HG02759 (cell line): ENCODE measurements around the gene CAMK1G.

Source experiments
- ATAC-seq: cut with Tn5 transposase; IDR thresholded peaks from one replicate; pipeline ENCODE4 v1.9.1; 2021; ENCODE audit warnings: mild to moderate bottlenecking, moderate library complexity; ENCODE audit not compliant: unreplicated experiment

CAMK1G gene

DNA sequence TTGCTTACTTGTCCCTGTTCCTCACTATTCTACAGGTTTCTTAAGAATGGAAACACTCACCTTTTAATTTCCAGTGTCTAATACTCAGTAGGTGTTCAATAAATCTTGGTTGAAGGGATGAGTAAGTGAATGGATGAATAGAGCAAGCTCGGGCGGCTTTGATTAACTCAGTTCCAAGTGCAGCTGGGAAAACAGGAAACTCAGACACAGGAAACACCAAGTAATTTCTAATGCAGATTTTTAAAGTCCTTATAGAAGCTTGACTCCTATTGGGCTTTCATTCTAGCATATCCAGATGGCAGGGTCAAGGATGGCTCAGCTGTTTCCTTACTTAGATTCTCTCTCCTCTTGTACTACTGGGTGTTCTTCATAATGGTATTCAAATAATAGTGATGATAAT, 14.0 kb downstream of the CAMK1G start:
- ATAC-seq: no peak

DNA sequence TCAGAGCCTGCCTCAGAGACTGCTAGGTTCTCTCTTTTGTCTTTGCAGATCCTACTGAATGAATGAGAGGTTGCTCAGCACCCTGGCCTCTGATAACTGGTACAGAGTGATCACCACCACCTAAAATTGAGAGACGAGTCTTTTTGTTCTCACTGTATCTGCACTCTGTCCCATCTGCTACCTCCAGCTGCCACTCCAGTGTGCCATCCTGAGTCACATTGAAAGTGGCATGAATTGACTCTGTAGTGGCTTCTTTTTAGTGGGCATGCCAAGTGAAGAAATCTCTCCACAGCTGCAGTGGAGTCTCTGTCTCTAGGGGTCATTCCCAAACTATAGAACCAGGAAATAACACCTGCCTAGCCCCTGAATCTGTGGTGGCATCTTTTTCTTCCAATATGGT, 14.7 kb downstream of the CAMK1G start:
- ATAC-seq: no peak

DNA sequence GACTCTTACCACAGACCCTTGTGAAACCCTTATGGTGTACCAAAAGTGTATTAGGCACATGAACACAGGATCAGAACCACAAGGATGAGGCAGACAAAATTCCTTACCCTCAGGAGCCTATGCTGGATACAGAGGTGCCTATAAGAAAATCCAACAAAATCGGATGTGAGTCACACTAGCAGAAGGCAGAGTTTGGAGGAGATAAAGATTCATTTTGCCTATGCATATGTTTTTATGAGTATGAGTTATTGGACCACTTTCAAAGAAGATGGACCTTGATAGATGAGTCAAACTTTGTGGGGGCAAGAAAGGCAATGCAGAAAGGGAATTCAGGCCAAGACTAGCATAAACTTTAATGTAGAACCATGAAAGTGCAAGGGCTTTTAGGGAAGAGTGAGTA, 17.0 kb downstream of the CAMK1G start:
- ATAC-seq: no peak

DNA sequence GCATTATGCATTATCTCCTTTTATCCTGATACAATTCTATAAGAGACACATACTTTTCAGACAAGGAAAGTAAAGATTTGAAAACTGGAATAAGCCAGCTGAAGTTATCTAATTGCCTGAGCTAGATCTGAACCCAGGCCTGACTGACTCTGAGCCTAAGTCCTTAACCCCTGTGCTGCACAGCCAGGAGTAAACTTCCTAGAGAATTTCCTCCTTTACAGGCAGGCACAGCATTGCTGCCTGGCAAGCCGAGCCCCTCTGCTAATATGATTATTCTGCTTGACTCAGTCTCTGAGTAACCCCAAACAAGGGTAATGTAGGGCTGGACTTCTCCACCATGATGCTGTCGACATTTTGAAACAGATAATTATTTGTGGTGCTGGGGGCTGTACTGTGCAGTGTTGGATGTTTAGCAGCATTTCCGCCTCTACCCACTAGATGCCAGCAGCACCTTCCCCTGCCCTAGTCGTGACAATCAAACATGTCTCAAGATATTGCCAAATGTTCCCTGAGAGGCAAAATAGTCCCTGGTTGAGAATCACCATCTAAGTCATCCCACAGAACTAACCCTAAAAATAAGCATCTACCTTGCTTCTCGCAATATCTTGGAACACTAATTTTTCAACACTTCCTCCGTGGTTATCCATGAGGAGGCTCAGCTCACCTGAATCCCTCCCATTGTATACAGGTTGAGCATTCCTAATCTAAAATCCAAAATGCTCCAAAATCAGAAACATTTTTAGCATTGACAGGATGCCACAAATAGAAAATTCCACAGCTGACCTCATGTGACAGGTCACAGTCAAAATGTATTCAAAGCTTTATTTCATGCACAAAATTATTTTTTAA, 18.5 kb downstream of the CAMK1G start:
- ATAC-seq: peak; percentile 67

DNA sequence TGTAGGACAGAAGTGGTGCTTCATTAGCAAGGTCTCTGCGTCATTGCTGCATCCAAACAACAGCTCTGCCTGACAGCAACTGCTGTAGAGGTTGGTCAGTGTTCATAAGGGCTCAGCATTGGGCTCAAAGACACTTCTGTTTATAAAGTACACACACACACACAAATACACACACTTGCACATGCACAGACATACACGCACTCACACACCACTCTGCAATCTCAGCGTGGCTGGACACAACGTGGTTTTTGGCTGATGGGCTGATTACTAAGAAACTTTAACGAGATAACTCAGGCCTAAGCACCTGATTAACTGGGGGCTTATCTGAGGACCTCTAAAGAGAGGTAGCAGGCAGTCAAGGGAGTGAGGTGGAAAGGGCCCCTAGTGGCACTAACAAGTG, 20.4 kb downstream of the CAMK1G start:
- no peak for ATAC-seq

DNA sequence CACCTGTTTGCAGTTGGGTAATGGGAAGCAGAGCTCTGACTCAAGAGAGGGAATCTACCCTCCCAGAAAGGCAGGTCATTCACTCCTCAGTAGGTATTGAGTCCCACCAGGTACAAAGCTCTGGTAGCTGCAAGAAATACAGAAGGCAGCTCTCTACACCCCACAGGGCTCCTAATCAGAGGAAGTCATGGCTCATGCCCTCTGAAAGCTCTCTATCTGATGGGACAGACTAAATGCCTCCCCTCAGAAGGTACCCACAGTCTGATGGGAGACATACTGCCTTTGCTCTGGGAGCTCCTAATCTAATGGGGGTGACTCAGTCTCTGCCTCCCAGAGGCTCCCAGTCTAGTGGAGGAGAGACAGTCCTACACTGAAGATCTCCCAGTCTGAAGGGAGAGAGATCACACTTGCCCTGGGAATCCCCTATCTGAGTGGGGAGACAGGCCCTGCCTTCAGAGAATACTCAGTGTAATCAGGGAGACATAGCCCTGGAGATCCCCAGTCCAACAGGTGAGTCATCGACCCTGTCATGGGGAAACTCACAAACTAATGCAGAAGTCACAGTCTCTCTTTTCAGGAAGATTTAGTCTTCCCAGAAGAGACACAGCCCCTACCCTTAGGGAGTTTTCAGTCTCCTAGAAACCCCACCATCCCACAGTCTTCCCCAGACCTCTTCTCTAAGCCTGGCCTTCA, 23.7 kb downstream of the CAMK1G start:
- ATAC-seq: peak; percentile 93

DNA sequence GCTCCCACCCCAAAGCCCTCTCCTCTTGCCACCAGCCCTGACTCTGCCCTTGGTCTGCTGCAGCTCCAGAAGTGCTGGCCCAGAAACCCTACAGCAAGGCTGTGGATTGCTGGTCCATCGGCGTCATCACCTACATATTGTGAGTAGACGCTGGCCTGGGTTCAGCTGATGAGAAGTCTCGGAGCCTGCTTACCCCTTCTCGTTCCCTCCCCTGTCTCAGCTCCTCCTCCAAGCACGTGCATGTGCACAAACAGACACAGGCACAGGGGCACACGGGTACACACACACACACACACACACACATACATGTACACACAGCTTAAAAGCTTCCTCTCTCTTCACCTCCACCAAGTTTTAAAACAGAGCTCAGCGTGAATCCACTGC, 24.3 kb downstream of the CAMK1G start:
- ATAC-seq: peak; percentile 25

DNA sequence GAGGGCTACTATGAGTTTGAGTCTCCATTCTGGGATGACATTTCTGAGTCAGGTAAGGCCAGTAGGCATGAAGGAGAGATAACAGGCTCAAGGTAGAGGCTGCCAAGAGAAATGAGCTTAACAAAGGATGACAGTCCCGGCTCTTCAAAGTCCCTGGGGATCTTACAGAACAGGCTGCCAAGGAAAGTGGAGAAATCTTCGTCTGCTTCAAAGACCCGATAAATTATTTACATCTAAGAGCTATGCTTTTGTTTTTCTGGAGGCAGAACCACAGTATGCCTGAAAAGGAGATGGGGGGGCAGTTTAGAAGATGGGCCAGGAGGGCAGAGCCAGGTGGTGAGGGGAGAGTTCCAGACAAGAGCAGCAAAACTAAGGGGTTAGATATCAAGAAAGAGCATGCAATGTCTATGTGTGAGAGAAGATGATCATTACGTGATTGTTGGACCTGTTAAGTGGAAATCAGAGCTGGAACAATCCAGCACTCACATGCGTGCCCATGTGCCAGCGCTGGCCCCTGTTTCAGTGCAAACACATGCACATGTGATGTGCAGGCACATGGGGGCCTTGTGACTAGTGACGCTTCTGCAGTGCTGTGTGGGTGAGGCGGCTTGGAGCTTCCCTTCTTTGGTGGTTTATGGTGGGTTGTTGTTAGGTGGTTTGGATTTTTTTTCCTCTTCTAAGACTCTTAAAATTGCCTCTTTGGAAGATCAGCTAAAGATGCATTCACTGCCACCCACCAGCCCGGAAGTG, 25.7 kb downstream of the CAMK1G start:
- ATAC-seq: no peak

DNA sequence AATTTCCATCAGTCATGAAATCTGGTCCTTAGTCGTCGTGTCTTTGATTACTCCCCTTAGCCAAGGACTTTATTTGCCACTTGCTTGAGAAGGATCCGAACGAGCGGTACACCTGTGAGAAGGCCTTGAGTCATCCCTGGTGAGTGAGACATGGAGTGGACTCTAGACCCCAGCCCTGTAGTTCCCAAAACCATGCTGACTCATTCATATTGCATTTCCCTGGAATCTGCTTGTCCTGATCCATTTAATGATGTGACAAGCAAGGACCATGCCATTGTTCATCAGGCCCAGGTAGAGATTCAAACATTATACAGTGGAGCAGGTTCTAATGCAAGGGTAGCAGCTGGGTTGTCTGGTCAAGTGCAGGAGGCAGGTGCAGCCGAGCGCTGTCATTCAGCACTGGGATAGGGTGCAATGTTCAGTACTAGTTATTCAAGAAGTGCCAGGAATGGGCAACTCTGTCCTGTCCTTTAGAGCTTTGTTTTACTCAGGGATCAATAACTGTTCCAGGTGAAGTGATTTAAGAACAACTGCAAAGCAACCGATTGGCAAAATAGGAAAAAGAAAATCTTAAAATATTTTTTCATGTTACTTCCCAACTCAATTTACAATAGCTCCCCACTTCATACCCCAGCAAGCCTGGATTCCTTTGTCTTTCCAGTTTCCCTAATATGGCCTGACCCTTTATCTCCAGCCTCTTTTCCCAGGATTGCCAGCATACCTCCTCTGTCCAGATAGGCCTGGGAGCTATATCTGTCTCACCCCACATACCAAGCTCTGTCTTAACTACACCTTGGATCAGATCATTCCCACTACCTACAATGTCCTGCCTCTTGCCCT, 26.5 kb downstream of the CAMK1G start:
- no peak for ATAC-seq

DNA sequence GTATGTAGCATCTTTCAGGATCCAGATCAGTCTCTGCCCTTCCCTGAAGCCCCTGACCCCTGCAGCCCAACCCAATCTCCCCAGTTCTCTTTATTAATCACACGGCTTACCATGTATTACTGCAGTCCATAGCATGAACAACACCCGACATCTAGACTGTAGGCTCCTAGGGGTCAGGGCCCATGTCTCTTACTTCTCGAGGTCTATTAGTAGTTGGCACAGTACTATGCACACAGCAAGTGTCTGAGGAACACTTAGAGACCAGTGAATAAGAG, 27.1 kb downstream of the CAMK1G start:
- no peak for ATAC-seq

DNA sequence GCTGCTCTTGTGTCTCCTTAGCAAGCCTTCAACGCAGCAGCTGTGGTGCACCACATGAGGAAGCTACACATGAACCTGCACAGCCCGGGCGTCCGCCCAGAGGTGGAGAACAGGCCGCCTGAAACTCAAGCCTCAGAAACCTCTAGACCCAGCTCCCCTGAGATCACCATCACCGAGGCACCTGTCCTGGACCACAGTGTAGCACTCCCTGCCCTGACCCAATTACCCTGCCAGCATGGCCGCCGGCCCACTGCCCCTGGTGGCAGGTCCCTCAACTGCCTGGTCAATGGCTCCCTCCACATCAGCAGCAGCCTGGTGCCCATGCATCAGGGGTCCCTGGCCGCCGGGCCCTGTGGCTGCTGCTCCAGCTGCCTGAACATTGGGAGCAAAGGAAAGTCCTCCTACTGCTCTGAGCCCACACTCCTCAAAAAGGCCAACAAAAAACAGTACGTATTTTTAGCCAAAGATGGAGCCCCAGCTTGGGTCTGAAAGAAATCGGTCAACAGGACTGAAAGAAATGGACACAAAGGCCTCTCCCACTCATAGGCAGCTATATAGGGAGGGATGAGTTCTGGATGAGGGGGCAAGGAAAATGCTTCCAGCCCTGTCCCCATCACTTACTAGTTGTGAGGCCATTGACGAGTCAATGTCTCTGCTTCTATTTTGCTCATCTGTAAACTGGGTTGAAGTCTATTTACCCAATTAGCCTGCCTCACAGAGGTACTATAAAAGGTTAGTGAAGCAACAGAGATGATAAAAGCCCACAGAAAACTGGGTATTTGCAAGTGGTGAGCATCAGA, 28.5 kb downstream of the CAMK1G start:
- ATAC-seq: no peak

DNA sequence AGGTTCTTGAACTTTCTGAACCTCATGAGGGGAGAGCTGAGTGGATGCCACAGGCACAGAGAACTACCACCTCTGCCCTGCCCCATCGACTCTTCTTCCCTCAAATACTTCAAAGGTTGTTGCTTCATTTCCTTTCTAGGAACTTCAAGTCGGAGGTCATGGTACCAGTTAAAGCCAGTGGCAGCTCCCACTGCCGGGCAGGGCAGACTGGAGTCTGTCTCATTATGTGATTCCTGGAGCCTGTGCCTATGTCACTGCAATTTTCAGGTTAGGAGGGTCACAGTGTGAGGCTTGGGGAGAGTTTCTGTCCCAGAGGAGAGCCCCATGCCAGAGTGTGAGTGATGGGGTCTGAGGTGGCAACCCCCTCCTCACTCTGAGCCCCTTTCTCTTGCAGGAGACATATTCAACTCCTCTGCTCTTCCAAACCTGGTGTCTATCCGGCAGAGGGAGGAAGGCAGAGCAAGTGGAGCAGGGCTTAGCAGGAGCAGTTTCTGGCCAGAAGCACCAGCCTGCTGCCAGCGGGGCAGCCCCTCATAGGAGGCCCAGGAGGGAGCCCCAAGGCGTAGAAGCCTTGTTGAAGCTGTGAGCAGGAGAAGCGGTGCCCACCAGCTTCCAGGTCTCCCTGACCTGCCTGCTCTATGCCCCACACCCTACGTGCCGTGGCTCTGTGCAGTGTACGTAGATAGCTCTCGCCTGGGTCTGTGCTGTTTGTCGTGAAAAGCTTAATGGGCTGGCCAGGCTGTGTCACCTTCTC, 29.3 kb downstream of the CAMK1G start:
- ATAC-seq: no peak

DNA sequence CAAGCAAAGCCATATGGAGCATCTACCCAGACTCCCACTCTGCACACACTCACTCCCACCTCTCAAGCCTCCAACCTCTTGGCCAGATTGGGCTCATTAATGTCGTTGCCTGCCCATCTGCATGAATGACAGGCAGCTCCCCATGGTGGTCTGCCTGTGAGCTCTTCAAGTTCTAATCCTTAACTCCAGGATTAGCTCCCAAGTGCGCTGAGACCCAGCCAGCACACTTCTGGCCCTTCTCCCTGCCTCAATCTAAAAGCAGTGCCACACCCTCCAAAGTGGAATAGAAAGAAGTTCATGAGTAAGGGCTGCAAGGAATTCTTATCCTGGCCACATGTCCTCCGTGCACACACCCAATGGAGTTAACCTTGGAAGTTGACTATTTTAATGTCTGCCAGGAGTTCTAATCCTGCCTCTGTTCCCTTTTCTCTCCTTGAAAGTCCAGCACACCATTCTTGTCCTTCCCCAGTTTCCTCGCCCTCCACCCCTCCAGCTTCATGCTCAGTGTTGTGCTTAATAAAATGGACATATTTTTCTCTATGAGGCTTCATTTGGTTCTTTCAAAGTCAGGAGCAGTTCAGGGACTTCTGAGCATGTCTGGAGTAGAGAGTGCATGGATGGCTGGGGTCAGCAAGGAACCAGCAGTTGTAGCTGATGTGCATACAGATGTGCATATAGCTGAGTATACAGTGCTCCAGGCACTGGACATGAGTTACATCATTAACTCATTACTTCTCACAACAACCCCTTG, 30.1 kb downstream of the CAMK1G start:
- ATAC-seq: no peak

DNA sequence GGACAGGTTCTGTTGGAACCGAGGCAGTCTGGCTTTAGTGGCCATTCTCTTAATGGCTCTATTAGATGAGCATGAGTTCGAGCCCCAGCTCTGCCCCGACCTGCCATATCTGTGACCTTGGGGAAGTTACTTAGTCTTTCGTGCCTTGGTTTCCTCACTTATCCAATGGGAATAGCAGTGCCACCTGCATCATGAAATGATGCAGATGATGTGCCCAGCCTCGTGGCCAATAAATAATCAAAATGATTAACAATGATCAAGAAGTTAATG, 30.6 kb downstream of the CAMK1G start:
- ATAC-seq: no peak

DNA sequence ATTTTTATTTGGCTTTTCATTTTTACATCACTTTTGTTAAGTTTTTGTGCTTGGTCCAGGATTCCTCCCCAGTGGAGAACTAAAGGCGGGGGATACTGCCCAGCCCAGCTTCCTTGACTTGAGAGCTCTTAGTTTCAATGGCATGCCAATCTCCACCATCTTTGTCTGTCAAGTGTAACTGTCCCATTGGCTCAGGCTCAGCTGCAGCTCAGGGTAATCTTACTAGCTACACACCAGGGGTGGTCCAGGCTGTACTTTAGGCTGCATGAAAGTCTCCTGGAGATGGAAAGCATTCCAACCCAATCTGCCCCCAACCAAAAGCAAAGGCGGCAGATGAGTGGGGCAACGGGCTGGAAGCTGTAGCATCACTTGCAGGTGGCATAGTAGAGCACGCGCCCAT, 31.4 kb downstream of the CAMK1G start:
- no peak for ATAC-seq

DNA sequence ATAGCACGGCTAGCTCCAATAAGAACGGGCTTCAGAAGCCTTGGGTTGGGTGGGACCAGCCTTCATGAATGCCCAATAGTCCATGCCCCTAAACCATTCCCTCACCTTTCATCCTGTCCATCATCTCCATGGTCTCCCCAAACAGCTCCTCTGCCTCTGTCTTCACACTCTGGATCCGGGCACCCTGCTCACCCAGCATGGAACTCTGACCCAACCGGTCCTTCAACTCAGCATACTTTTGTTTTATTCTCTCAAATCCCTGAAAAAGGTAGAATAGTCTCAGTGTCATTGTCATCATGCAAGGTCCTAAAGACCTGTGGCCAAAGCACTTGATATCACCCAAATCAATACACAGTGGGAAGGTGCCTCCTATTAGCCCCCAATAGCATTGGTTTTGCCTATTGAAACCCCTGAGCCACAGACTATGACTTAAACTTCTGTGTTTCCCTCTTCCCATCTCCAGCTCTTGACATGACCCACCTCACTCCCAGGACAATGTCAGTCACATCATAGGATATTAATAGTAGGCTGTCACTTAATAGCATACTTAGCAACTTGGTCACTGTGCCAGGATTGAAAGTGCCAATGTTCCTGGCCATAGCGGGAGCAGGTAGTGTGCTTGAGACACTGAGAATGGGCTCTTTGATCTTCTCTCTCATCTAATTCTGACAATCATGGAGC, 33.0 kb downstream of the CAMK1G start:
- ATAC-seq: no peak

DNA sequence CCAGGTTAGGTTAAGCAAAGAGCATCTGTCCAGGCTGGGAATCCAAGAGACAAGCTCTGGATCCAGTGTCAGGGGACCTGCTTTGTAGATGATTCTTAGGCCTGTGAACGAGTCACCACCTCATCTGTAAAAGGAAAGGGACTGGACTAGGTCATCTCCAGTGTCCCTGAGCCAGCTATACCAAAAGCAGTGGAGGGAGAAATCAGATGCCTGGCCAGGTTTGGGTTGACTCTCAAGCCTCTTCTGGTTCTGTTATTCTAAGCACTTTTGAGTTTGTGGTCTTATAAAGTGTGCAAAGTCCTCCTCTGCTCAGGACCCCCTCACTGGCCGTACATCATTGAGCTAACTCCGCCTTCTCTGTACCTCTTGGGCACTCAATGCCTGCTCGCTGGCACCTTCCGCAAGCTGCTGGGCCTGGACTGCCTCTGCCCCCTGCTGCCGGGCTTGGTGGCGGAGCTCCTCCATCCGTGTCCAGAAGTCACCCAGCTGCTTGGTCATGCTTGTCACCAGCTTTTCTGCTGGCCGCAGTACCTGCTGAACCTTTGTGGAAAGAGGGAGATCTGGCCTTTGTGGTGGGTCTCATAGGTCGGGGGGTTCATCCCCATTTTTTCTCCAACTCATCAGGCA, 33.6 kb downstream of the CAMK1G start:
- ATAC-seq: no peak

DNA sequence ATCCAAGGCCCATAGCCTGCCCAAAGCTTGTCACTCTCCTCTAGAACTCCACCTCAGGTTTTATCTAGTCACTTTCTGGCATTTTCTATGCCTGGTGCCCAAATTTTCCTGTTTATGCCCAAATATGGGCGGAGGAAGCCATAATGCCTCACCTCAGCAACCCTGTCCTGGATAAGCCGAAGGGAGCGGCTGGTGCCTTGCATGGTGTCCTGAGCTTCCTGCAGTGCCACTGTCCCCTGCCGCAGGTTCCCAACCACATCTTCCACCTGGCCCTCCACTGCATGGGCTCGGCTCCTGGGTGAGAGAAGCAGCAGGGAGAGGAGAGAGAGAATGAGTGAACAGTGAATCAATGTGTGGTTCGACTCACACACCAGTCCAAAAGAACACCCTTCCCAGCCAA, 34.2 kb downstream of the CAMK1G start:
- no peak for ATAC-seq
